ENCODE data around the gene DIS3L2.

DIS3L2 gene

DNA sequence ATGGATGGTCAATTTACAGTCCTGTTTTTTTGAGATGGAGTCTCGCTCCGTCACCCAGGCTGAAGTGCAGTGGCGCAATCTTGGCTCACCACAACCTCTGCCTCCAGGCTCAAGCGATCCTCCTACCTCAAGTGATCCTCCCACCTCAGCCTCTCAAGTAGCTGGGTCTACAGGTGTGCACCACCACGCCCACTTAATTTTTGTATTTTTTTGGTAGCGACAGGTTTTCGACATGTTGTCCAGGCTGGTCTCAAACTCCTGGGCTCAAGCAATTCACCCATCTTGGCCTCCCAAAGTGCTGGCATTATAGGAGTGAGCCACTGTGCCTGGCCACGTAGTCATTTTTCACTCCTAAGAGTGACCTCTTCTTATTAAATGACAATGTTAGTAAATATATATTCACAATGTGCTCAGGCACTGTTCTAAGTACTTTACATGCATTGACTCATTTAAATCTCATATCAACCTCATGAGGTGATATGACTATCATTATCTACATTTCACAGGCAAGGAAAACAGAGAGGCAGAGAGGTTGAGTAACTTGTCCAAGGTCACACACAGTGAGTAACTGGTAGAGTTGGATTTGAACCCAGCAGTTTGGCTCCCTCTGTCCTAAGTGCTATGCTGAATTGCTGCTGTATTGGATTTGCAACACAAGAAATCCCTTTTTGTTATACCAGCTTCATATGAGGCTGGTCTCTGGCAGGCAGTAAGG, 5.6 kb upstream of the DIS3L2 start:
- DNase-seq (ENCODE audit: low read depth in 2 of 2, low spot score in 1 of 2) = no peak

DNA sequence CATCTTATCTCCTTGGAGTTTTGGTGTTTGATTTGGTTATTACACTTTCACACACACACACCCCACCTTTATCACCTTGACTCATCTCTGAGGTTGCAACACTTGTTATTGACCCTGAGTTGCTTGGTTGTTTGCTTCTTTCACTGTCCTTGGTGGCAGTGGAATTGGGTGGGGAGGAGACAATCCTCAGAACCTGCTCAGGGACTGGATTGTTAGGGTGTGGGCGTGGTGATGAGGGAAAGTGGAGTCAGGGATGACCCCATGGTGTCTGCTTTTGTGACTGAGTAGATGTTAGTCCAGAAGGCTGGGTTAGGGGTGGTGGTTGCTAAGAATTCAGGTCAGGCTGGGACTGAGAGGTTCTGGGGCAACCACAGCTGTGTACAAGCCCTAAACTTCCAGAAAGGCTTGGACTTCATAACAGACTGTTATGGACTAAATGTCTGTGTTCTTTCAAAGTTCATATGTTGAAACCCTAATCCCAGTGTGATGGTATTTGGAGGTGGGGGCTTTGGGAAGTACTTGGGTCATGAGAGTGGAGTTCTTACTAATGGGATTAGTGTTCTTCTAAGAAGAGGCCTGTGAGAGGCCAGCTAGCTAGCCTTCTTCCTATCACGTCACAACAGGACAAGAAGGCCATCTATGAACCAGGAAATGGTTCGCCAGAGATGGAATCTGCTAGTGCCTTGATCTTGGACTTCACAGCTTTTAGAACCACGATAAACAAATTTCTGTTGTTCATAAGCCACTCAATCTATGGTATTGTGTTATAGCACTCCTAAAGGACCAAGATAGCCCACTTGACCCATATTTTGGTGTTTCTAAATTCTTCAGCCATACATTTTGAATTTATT, 3.4 kb upstream of the DIS3L2 start:
- no peak for DNase-seq (ENCODE audit: low read depth in 2 of 2, low spot score in 1 of 2)

DNA sequence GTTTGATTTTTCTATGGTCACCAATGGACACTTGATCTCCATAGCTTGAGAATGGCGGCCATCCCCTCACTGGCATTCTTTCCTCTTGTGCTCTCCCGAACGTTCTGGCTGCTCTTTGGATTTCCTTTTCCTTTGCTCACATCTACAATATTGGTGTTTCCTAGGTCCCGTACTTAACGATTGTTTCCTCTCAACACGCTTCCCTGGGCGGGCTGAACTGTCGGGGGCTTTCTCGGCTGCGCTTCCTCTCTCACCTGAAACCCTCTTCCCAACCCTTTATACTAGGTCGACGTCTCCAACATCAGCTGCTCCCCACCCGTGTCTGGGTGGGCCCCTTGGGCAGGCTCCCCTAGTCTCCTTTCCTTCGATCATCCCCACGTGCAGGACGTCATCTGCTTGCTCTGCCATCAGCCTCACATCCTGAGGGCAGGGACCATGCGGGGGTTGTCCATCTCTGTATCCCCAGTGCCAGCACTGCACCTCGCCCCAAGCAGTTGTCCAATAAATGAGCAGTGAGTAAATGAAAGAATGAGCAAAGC, 634 bp upstream of the DIS3L2 start:
- DNase-seq (ENCODE audit: low read depth in 2 of 2, low spot score in 1 of 2) = peak in 1 of 2 donors; percentile 5

DNA sequence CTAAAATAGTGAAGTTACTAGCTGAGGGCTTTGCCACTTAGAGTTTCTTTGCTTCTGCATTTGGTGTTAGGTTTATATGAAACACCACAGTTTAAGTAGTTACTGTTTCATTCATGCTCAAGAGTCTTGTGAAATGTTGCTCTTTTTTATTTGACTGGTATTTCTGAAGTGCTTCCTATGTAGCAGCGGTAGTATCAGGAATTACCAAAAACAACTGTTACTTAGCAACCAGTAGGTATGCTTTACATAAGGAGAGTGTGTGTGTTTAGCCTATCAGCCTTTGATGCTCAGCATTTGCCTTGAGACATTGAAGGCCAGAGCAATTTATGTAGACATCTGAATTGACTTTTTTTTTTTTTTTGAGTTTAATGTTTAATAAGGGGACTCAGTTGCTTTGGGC, 3.6 kb downstream of the DIS3L2 start:
- DNase-seq (ENCODE audit: low read depth in 2 of 2, low spot score in 1 of 2) = no peak

DNA sequence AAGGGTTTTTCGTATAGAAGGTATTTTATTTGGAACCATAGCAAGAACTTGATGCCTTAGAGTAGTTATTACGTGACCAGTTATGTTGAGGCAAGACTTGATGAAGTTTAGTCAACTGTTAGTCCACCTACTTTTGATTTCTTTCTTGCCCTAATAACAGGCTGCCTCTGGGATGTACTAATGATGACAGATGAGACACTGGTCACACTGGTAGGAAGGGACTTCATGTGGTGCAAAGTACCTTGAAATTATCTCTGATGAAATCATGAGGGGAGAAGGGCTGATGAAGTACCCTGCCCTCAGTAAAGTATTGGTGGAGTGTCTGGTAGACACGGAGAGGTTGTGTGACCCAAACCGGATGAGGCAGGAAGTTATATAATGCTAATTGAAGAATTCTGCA, 5.4 kb downstream of the DIS3L2 start:
- no peak for DNase-seq (ENCODE audit: low read depth in 2 of 2, low spot score in 1 of 2)

DNA sequence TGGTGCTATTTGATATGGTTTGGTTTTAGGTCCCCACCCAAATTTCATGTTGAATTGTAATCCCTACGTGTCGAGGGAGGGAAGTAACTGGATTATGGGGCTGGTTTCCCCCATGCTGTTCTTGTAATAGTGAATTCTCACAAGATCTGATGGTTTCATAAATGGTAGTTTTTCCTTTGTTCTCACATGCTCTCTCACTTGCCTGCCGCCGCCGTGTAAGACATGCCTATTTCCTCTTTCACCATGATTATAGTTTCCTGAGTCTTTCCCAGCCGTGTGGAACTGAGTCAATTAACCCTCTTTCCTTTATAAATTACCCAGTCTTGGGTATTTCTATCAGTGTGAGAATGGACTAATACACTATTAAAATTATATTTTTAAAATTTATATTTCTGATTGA, 7.3 kb downstream of the DIS3L2 start:
- DNase-seq (ENCODE audit: low read depth in 2 of 2, low spot score in 1 of 2) = no peak

DNA sequence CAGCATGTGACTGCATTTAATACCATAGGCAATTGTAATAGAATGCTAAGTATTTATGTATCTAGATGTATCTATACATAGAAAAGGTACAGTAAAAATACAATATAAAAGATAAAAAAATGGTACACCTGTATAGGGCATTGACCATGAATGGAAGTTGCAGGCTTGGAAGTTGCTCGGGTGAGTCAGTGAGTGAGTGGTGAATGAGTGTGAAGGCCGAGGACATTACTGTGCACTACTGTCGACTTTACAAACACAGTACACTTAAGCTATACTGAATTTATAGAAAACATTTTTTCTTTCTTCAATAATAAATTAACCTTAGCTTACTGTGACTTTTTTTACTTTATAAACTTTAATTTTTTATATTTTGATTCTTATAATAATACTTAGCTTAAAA, 8.9 kb downstream of the DIS3L2 start:
- no peak for DNase-seq (ENCODE audit: low read depth in 2 of 2, low spot score in 1 of 2)

DNA sequence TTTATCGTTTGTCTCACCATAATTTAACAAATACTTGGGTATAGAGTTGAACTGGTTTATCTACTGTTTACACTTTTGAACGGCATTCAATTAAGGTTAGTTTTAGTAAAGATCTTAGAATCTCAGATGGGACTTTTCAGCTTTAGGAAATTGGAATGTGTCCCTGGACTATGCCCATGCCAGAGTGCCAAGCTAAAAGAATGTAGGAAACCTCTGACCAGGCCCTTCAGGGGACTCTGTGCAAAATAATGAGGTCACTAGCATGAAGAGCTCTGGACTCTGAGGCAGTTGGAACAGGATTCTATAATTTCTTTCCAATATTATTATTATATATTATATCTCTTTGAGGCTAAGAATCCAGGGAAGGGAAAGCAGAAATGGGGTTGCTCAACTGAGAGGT, 13.5 kb downstream of the DIS3L2 start:
- no peak for DNase-seq (ENCODE audit: low read depth in 2 of 2, low spot score in 1 of 2)

DNA sequence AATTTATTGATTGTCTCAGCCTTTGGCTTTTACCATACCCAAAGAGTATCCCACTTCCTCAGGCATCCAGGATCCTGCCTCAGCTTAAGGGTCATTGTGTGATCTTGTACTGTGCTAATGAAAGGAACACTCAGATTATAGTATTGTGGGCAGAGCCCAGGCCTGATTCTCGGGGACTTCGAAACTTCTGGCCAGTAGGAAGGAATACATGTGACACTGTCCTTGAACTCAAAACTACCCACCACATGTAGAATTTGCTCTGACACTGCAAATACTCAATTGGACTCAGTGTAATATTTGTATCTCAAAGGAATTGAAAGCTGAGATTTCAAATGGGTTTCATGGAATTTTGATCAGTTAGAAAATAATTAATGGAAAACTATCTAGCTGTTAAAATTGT, 15.9 kb downstream of the DIS3L2 start:
- DNase-seq (ENCODE audit: low read depth in 2 of 2, low spot score in 1 of 2) = no peak

DNA sequence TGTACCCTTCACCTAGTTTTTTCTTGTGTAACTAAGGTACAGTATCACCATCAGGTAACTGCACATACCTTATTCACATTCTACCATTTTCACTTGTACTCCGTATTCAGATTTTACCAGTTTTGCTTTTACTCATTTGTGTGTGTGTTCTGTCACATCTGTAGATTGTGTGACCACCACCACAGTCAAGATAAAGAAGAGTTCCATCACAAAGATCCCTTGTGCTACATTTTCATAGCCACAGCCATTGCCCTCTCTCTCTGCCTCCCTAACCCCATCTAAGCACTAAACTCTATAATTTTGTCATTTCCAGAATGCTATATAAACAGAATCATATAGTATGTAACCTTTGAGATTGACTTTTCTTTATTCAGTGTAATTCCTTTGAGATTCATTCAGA, 23.5 kb downstream of the DIS3L2 start:
- no peak for DNase-seq (ENCODE audit: low read depth in 2 of 2, low spot score in 1 of 2)

DNA sequence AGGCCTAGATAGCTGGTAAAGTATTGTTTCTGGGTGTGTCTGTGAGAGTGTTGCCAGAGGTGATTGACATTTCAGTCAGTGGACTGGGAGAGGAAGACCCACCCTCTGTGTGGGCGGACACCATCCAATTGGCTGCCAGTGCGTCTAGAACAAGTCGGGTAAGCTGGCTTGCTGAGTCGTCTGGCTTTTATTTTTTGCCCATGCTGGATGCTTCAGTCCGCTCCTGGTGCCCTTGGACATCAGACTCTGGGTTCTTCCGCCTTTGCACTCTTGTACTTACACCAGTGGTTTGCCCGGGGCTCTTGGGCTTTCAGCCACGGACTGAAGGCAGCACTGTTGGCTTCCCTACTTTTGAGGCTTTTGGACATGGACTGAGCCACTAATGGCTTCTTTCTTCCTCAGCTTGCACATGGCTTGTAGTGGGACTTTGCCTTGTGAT, 24.3 kb downstream of the DIS3L2 start:
- no peak for DNase-seq (ENCODE audit: low read depth in 2 of 2, low spot score in 1 of 2)

DNA sequence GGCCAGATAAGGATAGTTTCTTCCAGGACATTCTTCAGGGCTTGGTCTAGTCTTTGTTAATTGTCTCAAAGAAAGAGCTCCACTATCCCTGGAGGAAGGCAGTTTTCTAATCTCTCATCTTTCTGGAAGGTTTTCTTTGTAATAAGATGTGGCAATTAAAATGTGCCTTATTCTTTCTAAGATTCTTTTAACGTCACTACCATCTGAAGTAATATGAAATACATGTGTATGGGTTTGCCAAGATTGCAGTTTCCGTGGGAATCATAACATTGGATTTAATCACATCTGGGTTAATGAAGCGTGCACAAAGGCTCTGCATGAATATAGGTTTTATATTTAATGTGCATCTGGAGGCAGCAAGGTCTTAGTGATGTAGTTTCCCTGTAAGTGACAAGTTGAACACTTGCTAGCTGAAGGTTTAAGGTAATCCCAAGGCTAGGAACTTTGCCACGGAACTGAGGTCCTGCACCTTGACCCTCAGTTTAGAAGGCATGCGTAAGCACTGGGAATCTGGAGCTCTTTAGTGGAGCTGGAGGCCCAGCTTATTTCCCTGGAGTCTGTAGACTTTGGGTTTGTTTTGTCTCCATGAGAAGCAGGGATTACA, 25.7 kb downstream of the DIS3L2 start:
- DNase-seq (ENCODE audit: low read depth in 2 of 2, low spot score in 1 of 2) = no peak

DNA sequence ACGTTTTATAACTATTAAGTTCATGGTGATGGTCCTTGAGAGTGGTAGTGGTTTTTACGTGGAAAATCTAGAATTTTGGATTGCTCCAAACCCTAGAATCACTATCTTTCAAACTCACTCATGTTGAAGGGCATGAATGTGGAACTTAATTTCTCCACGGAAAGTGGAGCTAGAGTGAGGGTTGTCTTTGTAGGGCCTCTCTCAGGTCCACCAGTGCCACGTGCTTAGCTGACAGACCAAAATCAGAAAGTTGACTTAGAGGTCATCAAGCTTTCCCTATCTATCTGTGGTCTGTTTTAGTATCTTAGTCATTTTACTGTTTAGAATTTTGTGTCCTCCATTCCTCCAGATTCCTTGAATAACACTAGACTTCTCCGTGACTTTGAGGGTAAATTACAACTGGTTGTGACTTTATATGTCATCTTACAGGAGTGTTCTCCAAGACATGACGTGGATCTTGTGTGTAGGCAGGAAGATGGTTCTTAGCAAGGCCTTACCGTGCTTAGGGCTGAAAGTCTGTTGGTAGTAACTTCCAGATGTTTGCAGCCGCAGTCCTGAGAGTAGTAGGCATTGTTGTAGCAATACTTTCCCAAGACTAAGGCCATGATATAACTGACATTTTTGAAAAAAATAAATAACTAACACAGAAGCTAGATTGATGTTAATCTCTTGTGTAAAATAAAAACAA, 26.8 kb downstream of the DIS3L2 start:
- DNase-seq (ENCODE audit: low read depth in 2 of 2, low spot score in 1 of 2) = no peak

DNA sequence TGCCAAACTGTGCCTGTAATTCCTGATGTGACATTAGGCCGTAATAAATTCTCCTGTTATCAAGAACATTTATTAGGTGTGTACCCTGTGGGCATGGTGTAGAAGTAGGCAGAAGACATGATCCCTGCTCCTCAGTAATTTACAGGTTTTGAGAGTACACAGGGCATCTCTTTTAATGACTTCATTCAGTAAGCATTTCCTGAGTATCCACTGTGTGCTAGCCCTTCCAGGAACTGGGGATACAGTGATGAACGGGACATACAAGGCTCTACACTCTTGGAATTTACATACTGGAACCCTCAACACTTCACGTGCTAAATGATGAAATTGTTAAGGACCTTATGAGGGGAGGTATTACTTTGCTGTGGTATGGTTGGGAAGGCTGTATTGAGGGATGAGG, 30.2 kb downstream of the DIS3L2 start:
- no peak for DNase-seq (ENCODE audit: low read depth in 2 of 2, low spot score in 1 of 2)

DNA sequence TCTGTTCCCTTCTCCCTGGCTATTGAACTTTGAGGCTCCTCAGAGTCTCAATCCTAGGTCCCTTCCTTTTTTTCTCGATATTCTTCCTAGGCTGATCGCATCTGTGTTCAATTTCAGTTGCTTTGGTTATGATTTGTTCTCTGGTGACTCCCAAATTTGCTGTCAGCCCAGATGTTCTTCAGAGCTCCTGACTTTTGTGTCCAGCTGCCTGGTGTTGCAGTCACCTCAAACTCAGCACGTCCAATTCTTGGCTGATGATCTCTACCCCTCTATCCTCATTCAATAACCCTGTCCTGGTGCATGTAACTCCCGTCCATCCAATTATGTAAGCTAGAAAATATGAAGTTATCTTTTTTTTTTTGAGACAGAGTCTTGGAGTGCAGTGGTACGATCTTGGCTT, 31.4 kb downstream of the DIS3L2 start:
- no peak for DNase-seq (ENCODE audit: low read depth in 2 of 2, low spot score in 1 of 2)

DNA sequence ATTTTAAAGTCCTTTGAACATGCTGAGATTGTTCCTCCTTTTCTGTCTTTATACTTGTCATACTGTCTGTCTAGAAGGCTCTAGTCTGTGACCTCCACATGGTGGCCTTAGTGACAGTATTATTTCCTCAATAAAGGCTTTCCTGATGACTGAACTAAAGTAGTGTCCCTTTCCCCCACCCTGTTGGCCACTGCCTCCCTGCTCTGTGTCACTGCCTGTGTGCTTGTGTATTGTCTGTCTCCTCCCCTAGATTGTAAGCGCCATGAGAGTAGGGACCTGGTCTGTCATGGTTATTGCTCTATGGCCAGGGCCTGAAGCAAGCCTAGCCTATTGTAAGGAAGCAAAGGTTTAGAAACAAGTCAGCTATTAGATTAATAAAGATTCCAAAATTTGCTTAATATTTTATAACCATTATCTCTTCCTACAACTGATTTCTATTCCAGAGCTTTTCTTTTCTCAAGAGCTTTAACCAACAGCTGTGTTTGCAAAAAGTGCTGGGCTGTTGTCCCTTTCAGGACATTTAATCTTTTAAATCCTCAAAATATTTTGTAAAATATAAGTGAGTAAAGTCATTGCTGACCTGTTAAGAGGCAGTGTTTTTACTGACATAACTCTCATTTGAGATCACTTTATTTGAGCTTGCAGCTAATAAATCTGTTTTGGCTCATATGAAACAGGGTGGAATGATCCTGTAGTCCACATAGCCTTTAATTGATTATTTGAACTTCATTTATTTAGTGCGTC, 35.5 kb downstream of the DIS3L2 start:
- DNase-seq (ENCODE audit: low read depth in 2 of 2, low spot score in 1 of 2) = no peak

DNA sequence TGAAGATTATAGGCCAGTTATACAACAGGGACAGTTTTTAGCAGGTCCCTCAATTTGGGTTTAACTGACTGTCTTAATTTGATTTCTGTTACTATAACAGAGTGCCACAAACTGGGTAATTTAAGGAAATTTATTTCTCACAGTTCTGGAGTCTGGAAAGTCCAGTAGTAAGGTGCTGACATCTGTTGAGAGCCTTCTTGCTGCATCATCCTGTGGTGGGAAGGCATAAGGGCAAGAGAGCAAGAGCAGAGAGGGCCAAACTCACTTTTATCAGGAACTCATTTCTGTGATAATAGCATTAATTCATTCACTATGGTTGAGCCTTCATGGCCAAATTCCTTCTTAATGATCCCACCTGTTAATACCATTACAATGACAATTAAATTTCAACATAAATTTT, 36.5 kb downstream of the DIS3L2 start:
- DNase-seq (ENCODE audit: low read depth in 2 of 2, low spot score in 1 of 2) = no peak

DNA sequence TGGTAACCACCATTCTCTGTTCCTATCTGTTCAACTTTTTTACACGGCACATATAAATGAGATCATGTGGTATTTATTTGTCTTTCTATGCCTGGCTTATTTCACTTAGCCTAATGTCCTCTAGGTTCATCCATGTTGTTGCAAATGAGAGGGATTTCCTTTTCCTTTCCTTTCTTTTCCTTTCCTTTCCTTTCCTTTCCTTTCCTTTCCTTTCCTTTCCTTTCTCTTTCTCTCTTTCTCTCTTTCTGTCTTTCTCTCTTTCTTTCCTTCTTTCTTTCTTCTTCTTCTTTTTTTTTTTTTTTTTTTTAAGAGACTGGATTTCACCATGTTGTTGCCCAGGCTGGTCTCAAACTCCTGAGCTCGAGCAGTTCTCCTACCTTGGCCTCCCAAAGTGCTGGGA, 38.9 kb downstream of the DIS3L2 start:
- DNase-seq (ENCODE audit: low read depth in 2 of 2, low spot score in 1 of 2) = no peak

DNA sequence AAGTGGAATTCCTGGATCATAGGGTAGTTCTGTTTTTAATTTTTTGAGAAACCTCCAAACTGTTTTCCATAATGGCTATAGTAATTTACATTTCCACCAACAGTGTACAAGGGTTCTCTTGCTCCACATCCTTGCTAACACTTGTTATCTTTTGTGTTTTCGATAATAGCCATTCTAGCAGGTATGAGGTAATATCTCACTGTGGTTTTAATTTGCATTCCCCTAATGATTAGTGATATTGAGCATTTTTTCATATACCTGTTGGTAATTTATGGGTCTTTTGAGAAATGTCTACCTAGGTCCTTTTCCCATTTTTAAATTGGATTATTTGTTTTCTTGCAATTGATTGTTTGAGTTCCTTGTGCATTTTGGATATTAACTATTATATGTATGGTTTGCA, 39.6 kb downstream of the DIS3L2 start:
- DNase-seq (ENCODE audit: low read depth in 2 of 2, low spot score in 1 of 2) = no peak

DNA sequence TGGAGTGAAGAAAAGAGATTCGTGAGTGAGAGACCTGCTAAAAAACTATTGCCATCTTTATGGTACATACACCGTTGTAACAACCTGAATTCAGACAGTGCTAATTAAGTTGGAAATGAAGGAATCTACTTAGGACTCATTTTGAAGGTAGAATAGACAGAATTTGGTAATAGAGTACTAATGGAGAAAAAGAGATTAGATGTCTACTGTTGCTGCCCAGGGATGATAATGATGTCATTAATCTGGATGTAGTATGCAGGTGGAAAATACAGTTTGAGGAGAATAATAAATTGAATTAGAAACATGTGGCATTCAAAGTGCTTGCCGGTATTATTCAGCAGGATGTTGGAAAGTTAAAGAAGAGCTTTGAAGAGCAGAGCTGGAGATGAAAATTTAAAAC, 44.7 kb downstream of the DIS3L2 start:
- no peak for DNase-seq (ENCODE audit: low read depth in 2 of 2, low spot score in 1 of 2)

All from stimulated activated CD8-positive, alpha-beta memory T cell treated with anti-CD3 and anti-CD28 coated beads, Interleukin-4, amount 100 ng/mL, for 1 hour (primary cell).